ENCODE data around the gene WNT7B.

The WNT7B gene

GRCh38 chr22:45872659-45873263 is 104.2 kb downstream of the WNT7B start:
- no peak for DNase-seq (ENCODE audit: low read depth in 2 of 2)

DNA sequence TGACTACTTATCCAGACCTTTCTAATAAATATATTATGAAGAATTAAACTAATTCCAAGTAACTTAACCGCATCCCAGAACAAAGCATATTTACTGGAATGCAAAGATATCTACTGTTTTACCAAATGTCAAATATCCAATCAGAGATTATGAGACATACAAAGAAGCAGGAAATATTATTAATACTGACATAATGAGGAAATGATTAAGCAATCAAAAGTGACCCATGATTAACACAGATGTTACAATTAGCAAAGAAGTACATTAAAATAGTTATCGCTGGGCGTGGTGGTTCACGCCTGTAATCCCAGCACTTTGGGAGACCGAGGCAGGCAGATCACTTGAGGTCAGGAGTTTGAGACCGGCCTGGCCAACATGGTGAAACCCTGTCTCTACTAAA is 105.2 kb downstream of the WNT7B start:
- no peak for DNase-seq (ENCODE audit: low read depth in 2 of 2)
